Measurements from ENCODE around the gene SLC25A6. TPM values are rescaled to one million over a fixed set of nuclear protein-coding genes. Genes with fewer than 3 reads are reported as not detected.

SLC25A6 gene
- polyA plus RNA-seq, 3 donors = 442 to 769 (median 449) TPM

DNA sequence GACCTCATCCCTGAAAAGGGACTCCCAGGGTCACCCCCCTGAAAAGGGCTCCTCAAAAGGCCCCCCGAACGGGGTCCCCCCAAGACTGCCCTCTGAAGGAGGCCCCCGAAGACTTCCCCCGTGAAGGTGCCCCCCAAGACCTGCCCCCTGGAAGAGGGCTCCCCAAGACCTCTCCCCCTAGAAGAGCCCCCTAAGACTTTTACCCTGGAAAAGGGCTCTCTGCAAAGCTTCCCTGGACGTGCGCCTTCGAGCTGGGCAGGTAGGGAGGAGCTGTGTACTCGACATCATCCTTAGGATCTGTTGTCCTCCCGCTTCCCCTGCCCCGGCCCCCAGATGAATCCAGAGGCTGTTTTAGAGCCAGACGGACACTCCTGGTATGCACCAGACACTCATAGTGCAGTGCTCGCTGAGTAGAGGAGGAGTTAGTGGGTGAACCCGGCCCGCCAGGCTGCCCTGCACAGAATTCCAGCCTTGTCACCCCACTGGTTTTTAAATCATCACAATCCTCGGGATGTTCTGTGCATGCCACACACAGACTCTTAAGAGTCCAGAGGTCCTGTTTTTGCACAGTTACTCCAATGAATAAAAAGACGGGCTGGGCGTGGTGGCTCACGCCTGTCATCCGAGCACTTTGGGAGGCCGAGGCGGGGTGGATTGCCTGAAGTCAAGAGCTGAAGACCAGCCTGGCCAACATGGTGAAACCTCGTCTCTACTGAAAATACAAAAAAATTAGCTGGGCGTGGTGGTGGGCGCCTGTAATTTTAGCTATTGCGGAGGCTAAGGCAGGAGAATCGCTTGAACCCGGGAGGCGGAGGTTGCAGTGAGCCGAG lies 5.7 kb upstream of the SLC25A6 start:
- H3K4me3 Mint-ChIP-seq = no peak overlapping the region
- H3K9me3 Mint-ChIP-seq = peaks cover 0 to 1% (median 0%) of the 10 kb centered on the region in 7 donors
- peaks cover 12% of the 10 kb centered on the region for H3K4me1 Mint-ChIP-seq
- H3K27me3 Mint-ChIP-seq (ENCODE audit: low read depth in 3 of 3) = no peaks in the 10 kb centered on the region
- H3K79me2 ChIP-seq (ENCODE audit: insufficient read depth, low read length) = peaks cover 37% of the 10 kb centered on the region
- peaks cover 18 to 66% of the 10 kb centered on the region in 2 donors for H3K36me3 ChIP-seq (replicated peaks in 1 of 2; ENCODE audit: control insufficient read depth in 1 of 2, insufficient read depth in 2 of 2, low read length in 2 of 2)
- no peak for DNase-seq
- H3K4me1 ChIP-seq (ENCODE audit: control insufficient read depth in 1 of 2, insufficient read depth in 2 of 2, low read length in 2 of 2) = peaks cover 6 to 11% of the 10 kb centered on the region in 2 donors
- no peak overlapping the region for H2AFZ ChIP-seq (ENCODE audit: insufficient read depth, low read depth, low read length, poor library complexity, severe bottlenecking)
- H3K36me3 Mint-ChIP-seq = peaks cover 29 to 54% of the 10 kb centered on the region in 2 donors
- intact Hi-C loops (cut with micrococcal nuclease) = loop anchor here in 1 of 2 donors (10.0 kb wide), 3 partner anchors 73 to 197 kb away; partner anchors contain the start of gene AKAP17A
- H3K9ac ChIP-seq (ENCODE audit: insufficient read depth, low read length, poor library complexity, severe bottlenecking) = no peak overlapping the region
- no peak overlapping the region for H3K4me3 ChIP-seq (replicated peaks in 1 of 3; ENCODE audit: low read depth in 2 of 3, low read length in 3 of 3)
- no peak overlapping the region for H3K27ac ChIP-seq (ENCODE audit: low read depth in 1 of 2, low read length in 2 of 2)
- H3K4me2 ChIP-seq (replicated peaks; ENCODE audit: extremely low read depth, low read length, poor library complexity, severe bottlenecking) = no peak overlapping the region
- peak overlapping the region in 1 of 7 donors; percentile 41 for H3K27ac Mint-ChIP-seq
- no peaks in the 10 kb centered on the region for H3K9me3 ChIP-seq (replicated peaks in 1 of 2; ENCODE audit: control insufficient read depth in 1 of 2, insufficient read depth in 1 of 2, low read length in 2 of 2)
- TF ChIP-seq, protein P1, sequence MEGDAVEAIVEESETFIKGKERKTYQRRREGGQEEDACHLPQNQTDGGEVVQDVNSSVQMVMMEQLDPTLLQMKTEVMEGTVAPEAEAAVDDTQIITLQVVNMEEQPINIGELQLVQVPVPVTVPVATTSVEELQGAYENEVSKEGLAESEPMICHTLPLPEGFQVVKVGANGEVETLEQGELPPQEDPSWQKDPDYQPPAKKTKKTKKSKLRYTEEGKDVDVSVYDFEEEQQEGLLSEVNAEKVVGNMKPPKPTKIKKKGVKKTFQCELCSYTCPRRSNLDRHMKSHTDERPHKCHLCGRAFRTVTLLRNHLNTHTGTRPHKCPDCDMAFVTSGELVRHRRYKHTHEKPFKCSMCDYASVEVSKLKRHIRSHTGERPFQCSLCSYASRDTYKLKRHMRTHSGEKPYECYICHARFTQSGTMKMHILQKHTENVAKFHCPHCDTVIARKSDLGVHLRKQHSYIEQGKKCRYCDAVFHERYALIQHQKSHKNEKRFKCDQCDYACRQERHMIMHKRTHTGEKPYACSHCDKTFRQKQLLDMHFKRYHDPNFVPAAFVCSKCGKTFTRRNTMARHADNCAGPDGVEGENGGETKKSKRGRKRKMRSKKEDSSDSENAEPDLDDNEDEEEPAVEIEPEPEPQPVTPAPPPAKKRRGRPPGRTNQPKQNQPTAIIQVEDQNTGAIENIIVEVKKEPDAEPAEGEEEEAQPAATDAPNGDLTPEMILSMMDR (IDR thresholded peaks at IDR 0.05) = no peak
- no peaks in the 10 kb centered on the region for H3K27me3 ChIP-seq (ENCODE audit: control insufficient read depth in 2 of 2, insufficient read depth in 2 of 2, low read length in 2 of 2)
- WGBS (ENCODE audit: insufficient coverage) = 98% methylated on average over 19 of the region's 29 CpGs
- H4K20me1 ChIP-seq (ENCODE audit: insufficient read depth, low read length) = peaks cover 24% of the 10 kb centered on the region

DNA sequence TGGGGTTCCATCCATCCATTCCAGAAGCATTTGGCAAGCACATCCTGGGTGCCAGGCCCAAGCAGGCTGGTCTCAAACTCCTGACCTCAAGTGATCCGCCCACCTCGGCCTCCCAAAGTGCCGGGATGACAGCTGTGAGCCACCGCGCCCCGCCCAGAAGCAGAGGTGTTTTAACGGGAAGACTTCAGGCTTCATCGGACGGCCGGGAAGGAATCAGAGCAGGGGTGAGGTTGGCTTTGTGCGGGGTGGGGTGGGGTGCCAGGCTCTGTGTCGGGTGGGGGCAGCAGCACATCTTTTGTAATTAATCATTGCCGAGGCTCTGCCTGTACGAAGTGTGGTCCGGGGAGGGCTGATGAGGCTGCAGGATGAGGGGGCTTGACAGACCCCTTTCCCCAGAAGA lies 5.1 kb upstream of the SLC25A6 start:
- H2AFZ ChIP-seq (ENCODE audit: insufficient read depth, low read depth, low read length, poor library complexity, severe bottlenecking) = no peak overlapping the region
- no peak overlapping the region for H3K9ac ChIP-seq (ENCODE audit: insufficient read depth, low read length, poor library complexity, severe bottlenecking)
- peaks cover 24% of the 10 kb centered on the region for H4K20me1 ChIP-seq (ENCODE audit: insufficient read depth, low read length)
- intact Hi-C loops (cut with micrococcal nuclease) = loop anchor here in 1 of 2 donors (10.0 kb wide), 3 partner anchors 72 to 198 kb away; partner anchors contain the start of gene AKAP17A
- peaks cover 0 to 1% (median 0%) of the 10 kb centered on the region in 7 donors for H3K9me3 Mint-ChIP-seq
- H3K27me3 ChIP-seq (ENCODE audit: control insufficient read depth in 2 of 2, insufficient read depth in 2 of 2, low read length in 2 of 2) = no peaks in the 10 kb centered on the region
- TF ChIP-seq, protein P1 (IDR thresholded peaks at IDR 0.05) = no peak
- no peak for DNase-seq
- peaks cover 29 to 52% of the 10 kb centered on the region in 2 donors for H3K36me3 Mint-ChIP-seq
- peaks cover 37% of the 10 kb centered on the region for H3K79me2 ChIP-seq (ENCODE audit: insufficient read depth, low read length)
- no peak overlapping the region for H3K27ac ChIP-seq (ENCODE audit: low read depth in 1 of 2, low read length in 2 of 2)
- no peak overlapping the region for H3K4me2 ChIP-seq (replicated peaks; ENCODE audit: extremely low read depth, low read length, poor library complexity, severe bottlenecking)
- no peaks in the 10 kb centered on the region for H3K9me3 ChIP-seq (replicated peaks in 1 of 2; ENCODE audit: control insufficient read depth in 1 of 2, insufficient read depth in 1 of 2, low read length in 2 of 2)
- H3K36me3 ChIP-seq (replicated peaks in 1 of 2; ENCODE audit: control insufficient read depth in 1 of 2, insufficient read depth in 2 of 2, low read length in 2 of 2) = peaks cover 18 to 60% of the 10 kb centered on the region in 2 donors
- no peak overlapping the region for H3K4me3 Mint-ChIP-seq
- H3K4me3 ChIP-seq (replicated peaks in 1 of 3; ENCODE audit: low read depth in 2 of 3, low read length in 3 of 3) = no peak overlapping the region
- peaks cover 12% of the 10 kb centered on the region for H3K4me1 Mint-ChIP-seq
- no peaks in the 10 kb centered on the region for H3K27me3 Mint-ChIP-seq (ENCODE audit: low read depth in 3 of 3)
- peak overlapping the region in 4 of 7 donors; percentile 21 to 54 (median 41) for H3K27ac Mint-ChIP-seq
- WGBS (ENCODE audit: insufficient coverage) = 94% methylated on average over 13 of the region's 15 CpGs
- peaks cover 6 to 16% of the 10 kb centered on the region in 2 donors for H3K4me1 ChIP-seq (ENCODE audit: control insufficient read depth in 1 of 2, insufficient read depth in 2 of 2, low read length in 2 of 2)

All from CD14-positive monocyte (primary cell).